Gastroesophageal sphincter (tissue), 3 donors: Measurements from ENCODE around the gene SKA2.

Experiments
- EP300 ChIP-seq: sonication (generic); formaldehyde crosslinking; IDR thresholded peaks from one replicate; pipeline ENCODE4 v1.6.1; 2017; ENCODE audit warnings: antibody characterized with exemption, mild to moderate bottlenecking
- POLR2A ChIP-seq, 2 donors: fragments of 450-650 bp; IDR thresholded peaks; one replicate each; pipeline ENCODE4 v1.6.1; 2017; ENCODE audit warnings: antibody characterized with exemption in 2 of 2, mild to moderate bottlenecking in 2 of 2, moderate library complexity in 1 of 2
- POLR2AphosphoS5 ChIP-seq: sonication (generic); formaldehyde crosslinking; IDR thresholded peaks from one replicate; pipeline ENCODE4 v1.6.1; 2017; ENCODE audit warnings: antibody characterized with exemption
- TF ChIP-seq, protein P1 (sequence below), 4 experiments: fragments of 200-600 bp in 2 of 4; fragments of 450-650 bp in 2 of 4; sonication (generic) in 1 of 4; IDR thresholded peaks; one replicate each; pipeline ENCODE4 v1.5.1; 2017 to 2019; ENCODE audit warnings: antibody characterized with exemption in 4 of 4, mild to moderate bottlenecking in 2 of 4, moderate library complexity in 2 of 4

DNA sequence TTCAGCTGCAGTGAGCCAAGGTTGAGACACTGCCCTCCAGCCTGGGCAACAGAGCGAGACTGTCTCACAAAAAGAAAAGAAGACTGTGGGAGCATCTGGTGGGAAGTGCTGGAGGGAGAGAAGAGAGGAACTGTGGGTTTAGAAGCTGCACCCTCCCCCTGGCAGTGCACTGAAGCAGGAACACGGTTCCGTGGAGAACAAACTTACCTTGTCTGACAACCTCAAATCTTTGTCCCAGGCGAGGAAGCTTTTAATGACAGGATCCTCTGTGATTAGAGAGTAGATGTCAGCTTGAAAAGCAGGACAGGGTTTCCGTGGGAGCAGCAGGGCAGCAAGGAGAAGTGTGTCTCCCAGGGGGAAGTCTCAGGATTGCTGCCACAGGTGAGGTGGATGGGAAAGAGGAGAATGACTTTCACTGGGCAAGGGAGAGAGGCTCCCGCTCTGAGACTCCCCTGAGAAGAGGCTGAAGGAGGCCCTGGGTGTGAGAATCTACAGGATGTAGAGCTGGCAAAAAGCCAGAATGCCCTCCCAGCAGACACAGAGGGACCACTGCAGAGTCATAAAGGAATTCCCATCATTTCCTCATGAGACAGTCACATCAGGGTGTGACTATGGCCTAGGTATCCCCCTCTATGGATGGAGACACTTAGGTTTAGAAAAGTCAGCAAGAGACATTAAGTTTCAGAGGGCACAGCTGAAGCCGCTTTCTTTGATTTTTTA lies 23.4 kb upstream of the SKA2 start:
- TF ChIP-seq, protein P1, sequence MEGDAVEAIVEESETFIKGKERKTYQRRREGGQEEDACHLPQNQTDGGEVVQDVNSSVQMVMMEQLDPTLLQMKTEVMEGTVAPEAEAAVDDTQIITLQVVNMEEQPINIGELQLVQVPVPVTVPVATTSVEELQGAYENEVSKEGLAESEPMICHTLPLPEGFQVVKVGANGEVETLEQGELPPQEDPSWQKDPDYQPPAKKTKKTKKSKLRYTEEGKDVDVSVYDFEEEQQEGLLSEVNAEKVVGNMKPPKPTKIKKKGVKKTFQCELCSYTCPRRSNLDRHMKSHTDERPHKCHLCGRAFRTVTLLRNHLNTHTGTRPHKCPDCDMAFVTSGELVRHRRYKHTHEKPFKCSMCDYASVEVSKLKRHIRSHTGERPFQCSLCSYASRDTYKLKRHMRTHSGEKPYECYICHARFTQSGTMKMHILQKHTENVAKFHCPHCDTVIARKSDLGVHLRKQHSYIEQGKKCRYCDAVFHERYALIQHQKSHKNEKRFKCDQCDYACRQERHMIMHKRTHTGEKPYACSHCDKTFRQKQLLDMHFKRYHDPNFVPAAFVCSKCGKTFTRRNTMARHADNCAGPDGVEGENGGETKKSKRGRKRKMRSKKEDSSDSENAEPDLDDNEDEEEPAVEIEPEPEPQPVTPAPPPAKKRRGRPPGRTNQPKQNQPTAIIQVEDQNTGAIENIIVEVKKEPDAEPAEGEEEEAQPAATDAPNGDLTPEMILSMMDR (IDR thresholded peaks at IDR 0.05): no peak
- TF ChIP-seq POLR2AphosphoS5: no peak
- no peak for TF ChIP-seq EP300
- TF ChIP-seq POLR2A (IDR thresholded peaks at IDR 0.05): no peak
